ENCODE data around the gene KDELR3.

KDELR3 gene

DNA sequence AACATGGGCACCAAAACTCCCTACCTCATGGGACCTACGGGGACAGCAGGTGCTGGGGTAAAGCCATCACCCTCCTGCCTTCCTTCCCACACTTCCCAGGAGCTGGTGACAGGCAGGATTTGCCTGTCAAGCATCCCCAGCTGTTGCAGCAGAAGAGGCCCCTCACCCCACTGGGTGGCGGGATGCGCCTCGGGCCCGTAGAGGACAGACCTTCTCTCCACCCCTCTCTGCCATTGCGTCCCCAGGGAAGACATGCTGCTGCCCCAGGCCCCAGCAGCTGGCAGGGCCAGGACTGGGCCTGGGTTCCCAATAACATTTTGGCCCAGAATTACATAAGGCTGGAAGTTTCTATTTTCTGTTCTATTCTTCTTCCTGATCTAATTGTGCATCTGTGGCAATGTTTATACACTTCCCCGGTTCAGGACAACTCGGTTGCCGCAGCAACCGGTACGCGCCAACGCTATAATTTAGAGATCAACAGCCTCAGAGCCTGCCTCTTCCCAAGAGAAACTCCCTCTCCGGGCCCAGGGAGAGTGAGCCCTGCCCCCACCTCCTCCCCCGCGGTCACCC lies 38.3 kb upstream of the KDELR3 start:
- H3K27me3 Mint-ChIP-seq = peaks cover 3 to 15% of the 10 kb centered on the region in 2 donors
- no peaks in the 10 kb centered on the region for H3K36me3 Mint-ChIP-seq (ENCODE audit: insufficient read depth)
- H3K4me1 Mint-ChIP-seq (ENCODE audit: low read depth in 2 of 2) = peaks cover 0 to 2% of the 10 kb centered on the region in 2 donors
- DNase-seq (no peak), ATAC-seq (replicated peaks) (no peak)
- no peak overlapping the region for H3K27ac Mint-ChIP-seq
- no peaks in the 10 kb centered on the region for H3K9me3 Mint-ChIP-seq
- no peak overlapping the region for H3K4me3 Mint-ChIP-seq

DNA sequence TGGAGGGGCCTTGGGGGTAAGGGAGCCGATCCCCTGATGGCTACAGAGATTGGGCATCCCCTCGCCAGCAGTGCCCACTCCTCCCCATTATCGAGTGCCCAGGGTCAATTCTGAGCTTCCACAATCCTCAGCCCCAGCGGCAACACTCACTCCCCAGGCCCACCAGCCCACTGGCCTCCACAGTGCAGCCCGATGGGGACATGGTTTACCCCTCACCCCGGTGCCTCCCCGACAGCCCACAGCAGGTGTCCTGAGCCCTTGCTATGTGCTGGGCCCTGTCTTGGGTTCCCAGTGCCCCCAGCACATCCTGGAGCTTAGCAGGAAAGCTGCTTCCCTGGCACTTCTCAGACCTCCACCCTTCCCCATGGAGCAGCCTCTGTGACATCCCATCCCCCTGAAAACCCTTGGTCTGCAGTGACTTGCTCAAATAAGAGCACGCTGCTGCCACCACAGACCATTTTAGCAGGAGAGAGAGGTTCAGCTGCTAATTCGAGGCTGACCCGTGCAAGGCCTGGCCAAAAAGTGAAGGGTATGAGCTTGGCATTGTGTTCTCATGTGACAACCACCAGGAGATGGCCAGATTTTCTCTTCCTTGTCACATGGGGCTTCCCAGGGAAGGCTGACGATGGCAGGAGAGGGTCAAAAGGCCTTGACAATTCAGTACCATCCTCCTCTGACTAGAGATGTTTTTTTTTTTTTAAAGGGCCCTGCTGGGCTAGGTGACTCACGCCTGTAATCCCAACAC lies 36.5 kb upstream of the KDELR3 start:
- H3K4me3 Mint-ChIP-seq = no peak overlapping the region
- no peaks in the 10 kb centered on the region for H3K4me1 Mint-ChIP-seq (ENCODE audit: low read depth in 2 of 2)
- no peaks in the 10 kb centered on the region for H3K36me3 Mint-ChIP-seq (ENCODE audit: insufficient read depth)
- H3K9me3 Mint-ChIP-seq = no peaks in the 10 kb centered on the region
- no peak overlapping the region for H3K27ac Mint-ChIP-seq
- DNase-seq = no peak
- no peak for ATAC-seq (replicated peaks)
- peaks cover 6 to 16% of the 10 kb centered on the region in 2 donors for H3K27me3 Mint-ChIP-seq

DNA sequence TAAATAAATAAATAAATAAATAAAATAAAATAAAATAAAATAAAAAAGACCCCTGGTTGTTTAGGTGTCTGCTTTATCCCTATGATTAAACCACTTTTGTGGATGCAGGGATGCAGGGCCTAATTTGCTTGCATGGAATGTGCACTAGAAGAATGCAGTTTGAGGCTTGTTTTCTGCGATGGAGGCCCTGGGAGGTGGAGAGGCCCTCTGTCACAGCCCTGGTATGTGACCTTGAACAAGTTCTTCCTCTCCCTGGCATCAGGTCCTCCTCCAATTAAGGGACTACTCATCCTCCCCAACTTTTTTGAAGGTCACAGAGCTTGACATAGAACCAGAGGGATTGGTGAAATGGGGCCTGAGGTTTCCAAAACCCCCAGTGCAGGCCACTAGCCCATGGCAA lies 35.6 kb upstream of the KDELR3 start:
- ATAC-seq (replicated peaks) (no peak), DNase-seq (no peak)
- Mint-ChIP-seq H3K27me3 (peaks cover 6 to 16% of the 10 kb centered on the region in 2 donors), H3K36me3 (ENCODE audit: insufficient read depth) (no peaks in the 10 kb centered on the region), H3K4me1 (ENCODE audit: low read depth in 2 of 2) (no peaks in the 10 kb centered on the region), H3K9me3 (no peaks in the 10 kb centered on the region), H3K27ac (no peak overlapping the region), H3K4me3 (no peak overlapping the region)

DNA sequence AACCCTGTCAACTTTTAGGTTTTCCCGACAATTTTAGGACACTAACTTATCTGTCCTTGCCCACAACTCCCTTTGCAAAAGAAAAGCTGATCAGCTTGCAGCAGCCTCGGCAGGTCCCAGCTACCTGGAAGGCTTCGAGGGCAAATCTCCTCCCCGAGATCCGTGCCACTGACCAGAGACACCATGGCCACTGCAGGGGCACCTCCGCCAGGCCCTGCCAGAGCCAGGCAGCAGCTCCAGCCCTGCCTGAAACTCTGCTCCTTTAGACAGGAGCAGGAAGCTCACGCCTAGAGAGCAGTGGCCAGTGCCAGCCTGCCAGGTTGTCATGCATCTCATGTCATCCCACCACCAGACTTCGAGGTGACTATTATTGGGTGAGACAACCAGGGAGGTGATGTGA lies 34.0 kb upstream of the KDELR3 start:
- H3K27ac Mint-ChIP-seq = no peak overlapping the region
- H3K4me1 Mint-ChIP-seq (ENCODE audit: low read depth in 2 of 2) = no peaks in the 10 kb centered on the region
- DNase-seq (no peak), ATAC-seq (replicated peaks) (no peak)
- H3K27me3 Mint-ChIP-seq = peaks cover 6 to 24% of the 10 kb centered on the region in 2 donors
- H3K4me3 Mint-ChIP-seq = no peak overlapping the region
- no peaks in the 10 kb centered on the region for H3K9me3 Mint-ChIP-seq
- no peaks in the 10 kb centered on the region for H3K36me3 Mint-ChIP-seq (ENCODE audit: insufficient read depth)

DNA sequence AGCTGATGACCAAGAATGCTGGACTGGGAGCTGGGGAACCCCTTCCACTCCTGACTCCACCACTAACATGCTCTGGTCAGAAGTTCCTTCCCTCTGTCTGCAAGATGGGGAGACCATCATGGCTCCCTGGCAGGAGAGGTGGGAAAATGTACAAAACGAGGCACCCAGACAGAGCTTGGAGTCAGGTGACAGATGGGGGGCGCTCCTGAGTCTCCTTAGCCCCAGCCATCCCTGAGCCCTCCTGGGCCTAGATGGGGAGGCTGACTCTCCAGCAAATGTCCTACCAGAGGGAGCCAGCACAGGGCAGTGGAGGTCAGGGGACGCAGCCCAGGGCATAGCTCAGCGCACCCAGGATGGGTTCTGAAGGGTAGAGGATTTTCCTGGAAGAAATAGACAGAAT lies 32.9 kb upstream of the KDELR3 start:
- no peaks in the 10 kb centered on the region for H3K4me1 Mint-ChIP-seq (ENCODE audit: low read depth in 2 of 2)
- H3K4me3 Mint-ChIP-seq = no peak overlapping the region
- H3K36me3 Mint-ChIP-seq (ENCODE audit: insufficient read depth) = no peaks in the 10 kb centered on the region
- ATAC-seq (replicated peaks) (no peak), DNase-seq (no peak)
- peaks cover 6 to 26% of the 10 kb centered on the region in 2 donors for H3K27me3 Mint-ChIP-seq
- H3K27ac Mint-ChIP-seq = no peak overlapping the region
- no peaks in the 10 kb centered on the region for H3K9me3 Mint-ChIP-seq

DNA sequence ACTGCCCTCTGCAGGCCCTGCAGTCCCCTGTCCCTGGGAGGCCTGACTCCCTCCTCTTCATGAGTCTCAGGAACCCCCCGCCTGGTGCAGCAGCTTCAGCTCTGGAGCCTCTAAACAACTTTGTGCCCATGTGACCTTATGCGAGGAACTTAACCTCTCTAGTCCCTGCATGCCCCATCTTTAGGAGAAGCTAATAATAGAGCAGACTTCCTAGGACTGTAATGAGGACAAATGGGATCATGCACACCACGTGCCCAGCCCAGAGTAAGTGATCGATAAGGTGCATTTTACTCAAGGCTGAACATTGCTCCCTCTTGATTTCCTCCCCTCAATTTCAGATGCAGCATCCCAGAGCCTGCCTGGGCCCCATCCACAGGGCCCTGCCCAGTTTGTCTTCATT lies 31.9 kb upstream of the KDELR3 start:
- no peak overlapping the region for H3K27ac Mint-ChIP-seq
- no peaks in the 10 kb centered on the region for H3K4me1 Mint-ChIP-seq (ENCODE audit: low read depth in 2 of 2)
- ATAC-seq (replicated peaks) = no peak

DNA sequence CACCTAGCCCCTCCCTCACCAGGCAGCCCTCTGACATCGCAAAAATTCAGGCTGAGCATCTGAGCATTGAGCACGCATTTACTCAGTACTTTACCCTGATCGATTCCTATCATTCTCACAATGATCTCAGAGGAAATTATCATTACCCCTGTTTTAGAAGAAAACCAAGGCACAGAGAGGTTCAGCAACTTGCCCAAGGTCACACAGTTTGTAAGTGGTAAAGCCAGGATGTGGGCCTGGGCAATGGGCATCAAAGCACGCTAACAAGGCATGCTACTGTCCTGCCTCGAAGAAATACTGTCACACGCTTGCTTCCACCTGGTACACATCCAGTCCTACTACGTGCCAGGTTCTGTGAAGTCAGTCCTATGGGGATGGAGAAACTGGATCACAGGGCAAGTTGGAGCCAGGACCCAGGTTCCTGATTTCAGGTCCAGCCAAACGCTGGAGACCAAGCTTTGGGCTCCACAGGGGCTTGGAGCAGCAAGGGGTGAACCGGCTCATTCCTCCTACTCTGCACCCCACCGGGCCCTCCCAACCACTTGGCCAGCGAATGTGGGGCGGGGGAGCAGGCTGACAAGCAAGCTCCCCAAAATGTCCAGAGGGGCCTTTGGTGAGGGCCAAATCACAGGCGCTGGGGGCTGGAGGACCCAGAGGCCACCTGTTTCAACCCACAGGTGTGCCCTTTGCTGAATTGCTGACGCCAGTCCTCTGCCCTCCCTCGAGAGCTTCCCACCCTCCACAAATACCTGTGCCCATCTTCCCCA lies 31.1 kb upstream of the KDELR3 start:
- Mint-ChIP-seq H3K4me1 (ENCODE audit: low read depth in 2 of 2) (no peaks in the 10 kb centered on the region), H3K9me3 (no peaks in the 10 kb centered on the region), H3K4me3 (no peak overlapping the region), H3K27me3 (peaks cover 13 to 44% of the 10 kb centered on the region in 2 donors), H3K36me3 (ENCODE audit: insufficient read depth) (no peaks in the 10 kb centered on the region), H3K27ac (no peak overlapping the region)
- no peak for DNase-seq
- ATAC-seq (replicated peaks) = no peak

More for the DNA sequence above, 31.9 kb upstream of the KDELR3 start:
- H3K4me3 Mint-ChIP-seq = no peak overlapping the region
- no peaks in the 10 kb centered on the region for H3K9me3 Mint-ChIP-seq
- H3K36me3 Mint-ChIP-seq (ENCODE audit: insufficient read depth) = no peaks in the 10 kb centered on the region
- peaks cover 13 to 36% of the 10 kb centered on the region in 2 donors for H3K27me3 Mint-ChIP-seq
- DNase-seq = no peak

DNA sequence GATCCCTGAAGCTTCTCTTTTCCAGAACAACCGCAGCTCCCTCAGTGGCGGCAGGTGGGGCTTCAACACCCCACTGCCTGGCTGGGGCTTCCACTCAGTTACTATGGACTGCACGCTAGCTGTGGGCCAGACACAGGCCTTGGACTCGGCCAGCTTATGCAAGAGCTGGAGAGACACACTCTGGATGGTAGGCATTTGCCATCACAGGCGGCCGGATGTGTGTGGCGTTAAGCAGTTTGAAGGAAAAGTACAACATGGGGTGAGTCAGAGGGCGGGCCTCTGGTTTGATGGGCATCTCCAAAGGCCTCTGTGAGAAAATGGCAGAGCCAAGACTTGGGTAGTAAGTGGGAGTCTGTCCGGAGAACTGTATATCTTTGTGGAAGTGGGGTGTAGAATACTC lies 30.5 kb upstream of the KDELR3 start:
- DNase-seq (no peak), ATAC-seq (replicated peaks) (no peak)
- Mint-ChIP-seq H3K36me3 (ENCODE audit: insufficient read depth) (no peaks in the 10 kb centered on the region), H3K27ac (no peak overlapping the region), H3K4me1 (ENCODE audit: low read depth in 2 of 2) (no peaks in the 10 kb centered on the region), H3K9me3 (no peaks in the 10 kb centered on the region), H3K27me3 (peaks cover 13 to 47% of the 10 kb centered on the region in 2 donors), H3K4me3 (no peak overlapping the region)

DNA sequence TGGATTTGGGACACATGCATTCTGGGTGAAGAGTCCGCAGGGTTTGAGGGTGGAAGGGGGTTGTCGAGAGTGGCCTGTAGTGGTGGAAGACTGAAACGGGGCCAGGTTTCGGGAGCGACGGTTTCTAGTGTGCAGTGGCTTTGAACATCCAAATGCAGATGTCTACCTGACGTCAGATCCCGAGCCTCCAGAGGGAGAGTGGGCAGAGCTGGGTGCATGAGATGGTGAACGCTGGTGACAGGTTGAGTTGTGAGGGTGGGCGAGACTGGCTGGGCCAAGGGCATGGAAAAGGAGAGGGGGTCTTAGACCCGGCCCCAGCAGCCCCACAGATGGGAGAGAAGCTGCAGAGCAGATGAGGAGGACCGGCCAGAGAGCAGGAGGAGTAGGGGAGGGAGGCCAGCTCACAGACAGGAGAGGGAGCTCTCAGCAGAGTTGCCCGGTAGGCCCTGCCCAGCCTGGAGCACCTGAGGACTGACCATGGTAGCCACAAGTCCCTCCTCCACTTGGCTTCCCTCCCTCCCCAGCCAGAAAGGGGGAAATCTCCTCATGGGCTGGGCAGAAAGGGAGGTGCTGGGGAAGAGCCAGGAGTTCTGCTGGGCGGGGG lies 27.0 kb upstream of the KDELR3 start:
- ATAC-seq (replicated peaks) = no peak
- peaks cover 0 to 3% of the 10 kb centered on the region in 2 donors for H3K4me1 Mint-ChIP-seq (ENCODE audit: low read depth in 2 of 2)
- peaks cover 33 to 64% of the 10 kb centered on the region in 2 donors for H3K27me3 Mint-ChIP-seq
- no peaks in the 10 kb centered on the region for H3K36me3 Mint-ChIP-seq (ENCODE audit: insufficient read depth)
- H3K27ac Mint-ChIP-seq = no peak overlapping the region
- no peaks in the 10 kb centered on the region for H3K9me3 Mint-ChIP-seq
- no peak for DNase-seq
- H3K4me3 Mint-ChIP-seq = no peak overlapping the region

DNA sequence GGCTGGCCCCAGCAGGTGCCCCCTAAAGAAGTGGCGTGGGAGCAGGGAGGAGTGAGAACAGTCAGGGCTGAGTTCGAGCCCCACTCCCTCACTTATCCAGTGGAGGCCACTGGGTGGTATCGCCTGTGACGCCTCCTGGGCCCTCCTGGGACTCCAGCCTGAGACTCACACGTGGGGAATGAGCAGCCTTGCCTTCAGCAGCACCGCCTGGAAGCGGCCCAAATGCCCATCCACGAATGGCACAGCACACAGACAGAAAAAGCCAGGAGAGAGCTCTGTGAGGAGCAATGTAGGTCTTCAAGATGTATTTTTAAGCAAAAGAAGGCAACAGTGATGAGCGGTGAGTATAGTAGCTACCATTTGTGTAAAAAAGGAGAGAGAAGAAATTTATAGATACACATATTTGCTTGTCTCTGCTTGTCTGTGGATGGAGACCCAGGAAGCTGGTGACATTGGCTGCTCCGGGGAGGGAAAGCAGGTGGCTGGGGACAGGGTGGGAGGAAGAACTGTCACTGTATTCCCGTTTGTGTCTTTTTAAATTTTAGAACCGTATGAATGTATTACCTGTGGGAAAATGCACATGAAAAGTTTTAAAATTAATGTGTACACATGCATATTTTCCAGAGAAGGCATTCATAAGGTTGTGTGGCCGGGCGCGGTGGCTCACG lies 26.1 kb upstream of the KDELR3 start:
- DNase-seq = no peak
- Mint-ChIP-seq H3K36me3 (ENCODE audit: insufficient read depth) (no peaks in the 10 kb centered on the region), H3K9me3 (no peaks in the 10 kb centered on the region), H3K4me3 (no peak overlapping the region), H3K27ac (no peak overlapping the region), H3K4me1 (ENCODE audit: low read depth in 2 of 2) (peaks cover 0 to 3% of the 10 kb centered on the region in 2 donors), H3K27me3 (peaks cover 40 to 73% of the 10 kb centered on the region in 2 donors)
- ATAC-seq (replicated peaks) = no peak

DNA sequence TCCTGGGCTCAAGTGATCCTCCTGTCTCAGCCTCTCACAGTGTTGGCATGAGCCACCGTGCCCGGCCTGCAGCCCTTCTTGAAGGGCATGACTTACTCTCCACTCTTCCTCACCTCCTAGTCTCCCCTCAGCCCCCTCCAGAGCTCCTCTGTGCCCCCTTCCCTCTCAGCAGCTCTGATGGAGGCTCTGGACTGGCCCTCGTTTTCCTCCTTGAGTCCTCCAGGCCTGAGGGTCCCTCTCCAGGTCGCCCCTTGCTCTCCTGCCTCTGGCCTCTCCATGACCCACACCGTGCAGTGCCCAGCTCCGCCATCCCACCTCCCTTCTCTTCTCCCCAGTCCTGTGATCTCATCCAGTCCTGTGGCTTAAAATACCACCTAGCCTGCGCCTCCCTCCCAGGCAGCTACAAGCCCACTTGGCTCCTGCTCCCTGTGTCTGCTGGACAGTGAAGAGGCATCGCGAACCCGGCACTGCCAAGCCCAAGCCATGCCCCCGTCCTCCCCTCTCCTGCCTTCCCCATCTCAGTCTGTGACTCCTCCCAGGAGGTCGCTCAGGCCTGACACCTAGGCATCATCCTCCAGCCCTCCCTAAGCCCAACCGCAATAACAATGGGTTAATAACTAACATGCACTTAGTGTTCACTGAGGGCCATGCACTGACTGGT lies 24.8 kb upstream of the KDELR3 start:
- H3K27me3 Mint-ChIP-seq = peaks cover 40 to 84% of the 10 kb centered on the region in 2 donors
- DNase-seq (no peak), ATAC-seq (replicated peaks) (no peak)
- no peaks in the 10 kb centered on the region for H3K36me3 Mint-ChIP-seq (ENCODE audit: insufficient read depth)
- H3K4me1 Mint-ChIP-seq (ENCODE audit: low read depth in 2 of 2) = peaks cover 0 to 3% of the 10 kb centered on the region in 2 donors
- no peak overlapping the region for H3K4me3 Mint-ChIP-seq
- H3K27ac Mint-ChIP-seq = no peak overlapping the region
- no peaks in the 10 kb centered on the region for H3K9me3 Mint-ChIP-seq

DNA sequence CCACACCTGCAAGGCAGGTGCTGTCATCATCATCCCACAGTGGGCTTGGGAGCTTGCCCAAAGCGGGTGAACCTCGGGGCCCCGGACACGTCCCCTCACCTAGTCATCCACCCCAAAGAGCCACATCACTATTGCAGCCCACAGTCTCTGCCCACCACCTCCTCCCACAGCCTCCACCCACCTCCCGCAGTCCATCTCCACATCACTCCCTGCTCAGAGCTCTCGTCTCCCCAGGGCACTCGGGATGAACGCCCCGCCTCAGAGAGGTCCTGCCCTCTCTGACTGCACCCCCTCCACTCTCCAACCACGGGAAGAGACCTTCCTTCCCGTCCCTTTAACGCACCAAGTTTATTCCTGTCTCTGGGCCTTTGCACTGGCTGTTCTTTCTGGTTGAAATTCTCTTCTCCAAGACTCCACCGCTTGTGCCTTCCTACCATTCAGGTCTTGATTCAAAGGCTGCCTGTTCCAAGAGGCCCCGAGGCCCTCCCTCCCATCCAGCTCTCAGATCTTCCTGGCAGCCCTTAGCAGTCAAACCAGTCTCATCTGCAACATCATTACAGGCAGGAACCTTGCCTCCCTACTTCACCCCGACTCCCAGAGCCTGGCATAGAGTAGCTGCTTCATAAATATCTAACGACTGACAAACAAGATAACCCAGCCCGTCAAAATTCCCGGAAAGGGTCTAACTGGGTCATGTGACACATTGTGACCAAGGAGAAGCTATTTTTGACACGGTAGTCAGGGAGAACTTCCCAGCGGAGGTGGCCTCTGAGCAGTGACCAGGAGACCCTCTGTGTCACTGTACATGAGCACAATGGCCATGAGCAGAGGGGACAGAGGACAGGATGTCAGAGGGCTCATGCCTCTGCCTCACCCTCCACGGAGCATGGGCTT lies 24.0 kb upstream of the KDELR3 start:
- no peak overlapping the region for H3K4me3 Mint-ChIP-seq
- H3K27me3 Mint-ChIP-seq = peaks cover 42 to 80% of the 10 kb centered on the region in 2 donors
- no peak for DNase-seq
- H3K27ac Mint-ChIP-seq = peak overlapping the region in 1 of 2 donors; percentile 46
- no peaks in the 10 kb centered on the region for H3K9me3 Mint-ChIP-seq
- no peaks in the 10 kb centered on the region for H3K36me3 Mint-ChIP-seq (ENCODE audit: insufficient read depth)
- no peak for ATAC-seq (replicated peaks)
- peaks cover 0 to 3% of the 10 kb centered on the region in 2 donors for H3K4me1 Mint-ChIP-seq (ENCODE audit: low read depth in 2 of 2)

Measured in effector memory CD8-positive, alpha-beta T cell (primary cell).